ENCODE results near the gene CNTNAP5. TPM values are rescaled to one million over a fixed set of nuclear protein-coding genes. Genes with fewer than 3 reads are reported as not detected.

CNTNAP5 gene
- total RNA-seq, 1 donor from 2014 or later = not detected

DNA sequence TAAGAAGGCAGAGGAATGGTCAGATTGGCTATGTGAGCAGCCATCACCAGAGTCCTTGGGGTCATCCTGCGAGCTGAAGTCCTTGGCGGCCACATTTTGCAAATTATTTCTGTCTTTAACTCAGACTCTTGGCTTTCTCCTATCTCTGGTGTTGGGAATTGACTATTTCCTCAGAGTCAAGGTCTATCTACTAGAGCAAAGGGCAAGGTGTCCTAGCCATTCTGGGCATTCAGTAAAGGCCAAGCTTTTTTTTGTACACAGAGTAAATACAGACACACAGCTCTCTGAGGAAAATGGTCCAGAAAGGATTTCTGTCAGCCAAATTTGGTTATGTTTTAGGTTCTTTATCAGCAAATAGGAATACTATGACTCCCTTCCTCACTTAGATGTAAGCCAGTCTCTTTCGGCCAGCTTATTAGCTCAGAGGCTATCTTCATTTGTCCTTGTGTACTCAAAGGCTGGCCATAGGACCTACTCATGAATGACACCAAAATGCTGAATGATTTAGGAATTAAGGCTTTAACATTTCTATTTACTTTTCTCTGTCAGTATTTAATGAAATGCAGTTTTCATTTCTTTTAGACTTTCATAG lies 146.5 kb downstream of the CNTNAP5 start:
- Histone ChIP-seq H3K36me3 (ENCODE audit: control insufficient read depth, insufficient read depth, low read length) (no peaks in the 10 kb centered on the region), H3K27me3 (ENCODE audit: control insufficient read depth, insufficient read depth, low read length) (no peaks in the 10 kb centered on the region), H3K4me3 (ENCODE audit: low read depth, low read length) (no peak overlapping the region)
- TF ChIP-seq, protein P1, sequence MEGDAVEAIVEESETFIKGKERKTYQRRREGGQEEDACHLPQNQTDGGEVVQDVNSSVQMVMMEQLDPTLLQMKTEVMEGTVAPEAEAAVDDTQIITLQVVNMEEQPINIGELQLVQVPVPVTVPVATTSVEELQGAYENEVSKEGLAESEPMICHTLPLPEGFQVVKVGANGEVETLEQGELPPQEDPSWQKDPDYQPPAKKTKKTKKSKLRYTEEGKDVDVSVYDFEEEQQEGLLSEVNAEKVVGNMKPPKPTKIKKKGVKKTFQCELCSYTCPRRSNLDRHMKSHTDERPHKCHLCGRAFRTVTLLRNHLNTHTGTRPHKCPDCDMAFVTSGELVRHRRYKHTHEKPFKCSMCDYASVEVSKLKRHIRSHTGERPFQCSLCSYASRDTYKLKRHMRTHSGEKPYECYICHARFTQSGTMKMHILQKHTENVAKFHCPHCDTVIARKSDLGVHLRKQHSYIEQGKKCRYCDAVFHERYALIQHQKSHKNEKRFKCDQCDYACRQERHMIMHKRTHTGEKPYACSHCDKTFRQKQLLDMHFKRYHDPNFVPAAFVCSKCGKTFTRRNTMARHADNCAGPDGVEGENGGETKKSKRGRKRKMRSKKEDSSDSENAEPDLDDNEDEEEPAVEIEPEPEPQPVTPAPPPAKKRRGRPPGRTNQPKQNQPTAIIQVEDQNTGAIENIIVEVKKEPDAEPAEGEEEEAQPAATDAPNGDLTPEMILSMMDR (IDR thresholded peaks at IDR 0.05; ENCODE audit: insufficient read depth, low read length, severe bottlenecking) = no peak
- FAIRE-seq (no peak), DNase-seq (ENCODE audit: low read depth) (no peak)

GRCh38 chr2:124178719-124179118 lies 153.6 kb downstream of the CNTNAP5 start:
- TF ChIP-seq, protein P1 (IDR thresholded peaks at IDR 0.05; ENCODE audit: insufficient read depth, low read length, severe bottlenecking) = no peak

GRCh38 chr2:124180635-124181034 lies 155.5 kb downstream of the CNTNAP5 start:
- DNase-seq (ENCODE audit: low read depth) (no peak), FAIRE-seq (no peak)
- Histone ChIP-seq H3K4me3 (ENCODE audit: low read depth, low read length) (no peak overlapping the region), H3K36me3 (ENCODE audit: control insufficient read depth, insufficient read depth, low read length) (no peaks in the 10 kb centered on the region), H3K27me3 (ENCODE audit: control insufficient read depth, insufficient read depth, low read length) (no peaks in the 10 kb centered on the region)
- TF ChIP-seq, protein P1 (IDR thresholded peaks at IDR 0.05; ENCODE audit: insufficient read depth, low read length, severe bottlenecking) = no peak

More at GRCh38 chr2:124178719-124179118, 153.6 kb downstream of the CNTNAP5 start:
- FAIRE-seq (no peak), DNase-seq (ENCODE audit: low read depth) (no peak)
- no peaks in the 10 kb centered on the region for H3K36me3 ChIP-seq (ENCODE audit: control insufficient read depth, insufficient read depth, low read length)
- H3K27me3 ChIP-seq (ENCODE audit: control insufficient read depth, insufficient read depth, low read length) = no peaks in the 10 kb centered on the region
- no peak overlapping the region for H3K4me3 ChIP-seq (ENCODE audit: low read depth, low read length)

DNA sequence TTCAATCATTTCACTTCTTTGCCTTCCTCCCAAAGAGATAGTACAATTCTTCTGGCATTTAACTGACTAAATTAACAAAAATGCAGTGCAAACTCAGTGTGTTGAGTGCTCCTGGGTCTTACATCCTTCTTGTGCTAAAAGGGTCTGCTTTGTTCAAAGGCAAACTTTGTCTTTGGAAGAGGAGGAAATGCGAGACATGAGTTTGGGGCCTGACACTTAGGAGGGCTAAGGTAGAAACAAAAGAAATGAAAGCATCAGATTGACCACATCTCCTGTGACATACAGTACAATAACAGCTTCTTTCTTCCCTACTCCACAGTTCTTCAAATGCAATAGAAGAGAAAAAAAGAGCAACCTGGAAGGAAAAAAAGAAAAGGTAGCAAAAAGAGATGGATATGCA lies 161.7 kb downstream of the CNTNAP5 start:
- FAIRE-seq (no peak), DNase-seq (ENCODE audit: low read depth) (no peak)
- no peak overlapping the region for H3K4me3 ChIP-seq (ENCODE audit: low read depth, low read length)
- TF ChIP-seq, protein P1 (IDR thresholded peaks at IDR 0.05; ENCODE audit: insufficient read depth, low read length, severe bottlenecking) = no peak
- no peaks in the 10 kb centered on the region for H3K36me3 ChIP-seq (ENCODE audit: control insufficient read depth, insufficient read depth, low read length)
- H3K27me3 ChIP-seq (ENCODE audit: control insufficient read depth, insufficient read depth, low read length) = no peaks in the 10 kb centered on the region

DNA sequence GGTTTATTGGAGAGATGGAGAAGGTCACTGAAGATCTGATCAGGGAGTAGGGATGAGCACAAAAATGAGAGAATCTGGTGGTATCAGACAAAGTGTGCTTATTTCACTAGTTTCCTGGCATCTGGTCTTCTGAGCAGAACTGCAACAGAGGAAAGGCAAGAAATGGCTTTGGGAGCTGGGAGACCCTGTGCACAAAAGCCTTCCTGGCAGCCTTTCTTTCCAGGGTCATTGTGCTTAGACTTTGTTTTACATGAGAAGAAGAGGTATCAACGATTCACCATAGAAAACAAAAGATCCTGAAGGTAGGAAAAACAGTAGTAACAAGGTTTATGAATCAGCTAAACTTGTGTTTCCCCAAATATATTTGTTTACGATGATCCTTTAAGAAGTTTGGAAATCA lies 162.9 kb downstream of the CNTNAP5 start:
- H3K27me3 ChIP-seq (ENCODE audit: control insufficient read depth, insufficient read depth, low read length) = no peaks in the 10 kb centered on the region
- no peaks in the 10 kb centered on the region for H3K36me3 ChIP-seq (ENCODE audit: control insufficient read depth, insufficient read depth, low read length)
- TF ChIP-seq, protein P1 (IDR thresholded peaks at IDR 0.05; ENCODE audit: insufficient read depth, low read length, severe bottlenecking) = no peak
- FAIRE-seq (no peak), DNase-seq (ENCODE audit: low read depth) (no peak)
- no peak overlapping the region for H3K4me3 ChIP-seq (ENCODE audit: low read depth, low read length)

DNA sequence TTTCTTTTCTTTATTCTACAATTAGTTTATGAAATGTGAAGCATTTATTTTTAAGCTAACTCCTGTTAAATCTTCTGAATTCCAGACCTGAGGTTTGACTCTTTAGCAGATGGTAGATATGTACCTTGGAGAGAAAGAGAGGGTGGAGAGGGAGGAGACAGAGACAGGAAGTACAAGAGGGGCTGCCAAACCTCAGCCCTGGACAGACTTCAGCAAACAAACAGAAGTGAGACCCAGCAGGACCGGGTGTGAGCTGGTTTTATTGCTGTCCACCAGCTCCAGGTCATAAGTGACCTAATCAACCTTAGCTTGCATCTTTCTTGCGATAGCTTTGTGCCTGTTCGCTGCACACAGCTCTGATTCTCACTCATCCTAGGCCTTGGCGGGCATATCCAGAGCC lies 168.6 kb downstream of the CNTNAP5 start:
- FAIRE-seq (no peak), DNase-seq (ENCODE audit: low read depth) (no peak)
- no peaks in the 10 kb centered on the region for H3K27me3 ChIP-seq (ENCODE audit: control insufficient read depth, insufficient read depth, low read length)
- H3K36me3 ChIP-seq (ENCODE audit: control insufficient read depth, insufficient read depth, low read length) = no peaks in the 10 kb centered on the region
- H3K4me3 ChIP-seq (ENCODE audit: low read depth, low read length) = no peak overlapping the region
- TF ChIP-seq, protein P1 (IDR thresholded peaks at IDR 0.05; ENCODE audit: insufficient read depth, low read length, severe bottlenecking) = no peak

Measured in bronchial epithelial cell (primary cell).